DMS 273 (cell line): Measurements from ENCODE around the gene CDC14B.
A peak's percentile ranks its signal among the peaks of the same experiment; 100 is the strongest.
"Not testable (repeated sequence)": the region's sequence is repeated elsewhere in the genome, so short reads cannot be mapped to it uniquely, and the experiment has no call there.

Experiments
- DNase-seq: peaks from one replicate; lab custom pipeline; 2025; ENCODE audit not compliant: unreplicated experiment; lab: John Stamatoyannopoulos, UW

The CDC14B gene

GRCh38 chr9:96619491-96620180, at the start of gene CDC14B:
Gene CDC14B (minus strand): TSS chr9:96619843. CDS start chr9:96619378, 465 bp downstream.
- DNase-seq, result peak; percentile 94

- no peak for DNase-seq
Measured at GRCh38 chr9:96668868-96669534, 49.4 kb upstream of the CDC14B start.

GRCh38 chr9:96667363-96667728, 47.7 kb upstream of the CDC14B start:
- DNase-seq, result no peak

- peak; percentile 59 for DNase-seq
Measured at GRCh38 chr9:96666653-96667362, 47.2 kb upstream of the CDC14B start.

GRCh38 chr9:96665789-96666188, 46.1 kb upstream of the CDC14B start:
- no peak for DNase-seq

GRCh38 chr9:96663506-96664120, 44.0 kb upstream of the CDC14B start:
- DNase-seq, result no peak

GRCh38 chr9:96661711-96662110, 42.1 kb upstream of the CDC14B start:
- no peak for DNase-seq

- no peak for DNase-seq
Measured at GRCh38 chr9:96660692-96661248, 41.1 kb upstream of the CDC14B start.

- DNase-seq, result peak; percentile 79
Measured at GRCh38 chr9:96655198-96655851, 35.7 kb upstream of the CDC14B start, which contains the start of gene PRXL2C. Gene PRXL2C (minus strand): TSS chr9:96655317. CDS start chr9:96655281, 36 bp downstream.

- DNase-seq, result peak; percentile 80
Measured at GRCh38 chr9:96654450-96655197, 35.0 kb upstream of the CDC14B start.

GRCh38 chr9:96651626-96652025, 32.0 kb upstream of the CDC14B start:
- peak; percentile 39 for DNase-seq

- DNase-seq, result no peak
Measured at GRCh38 chr9:96649620-96650324, 30.1 kb upstream of the CDC14B start.

- peak; percentile 70 for DNase-seq
Measured at GRCh38 chr9:96646081-96646991, 26.7 kb upstream of the CDC14B start.

- DNase-seq, result no peak
Measured at GRCh38 chr9:96644137-96644536, 24.5 kb upstream of the CDC14B start.

GRCh38 chr9:96641514-96641913, 21.9 kb upstream of the CDC14B start:
- no peak for DNase-seq

- no peak for DNase-seq
Measured at GRCh38 chr9:96638606-96639364, 19.1 kb upstream of the CDC14B start.

GRCh38 chr9:96636368-96636767, 16.7 kb upstream of the CDC14B start:
- DNase-seq, result no peak

GRCh38 chr9:96633579-96633978, 13.9 kb upstream of the CDC14B start:
- not testable (repeated sequence) for DNase-seq
